ENCODE results near the gene VWF.

VWF gene

GRCh38 chr12:5945071-5946008 lies 179.1 kb downstream of the VWF start, which contains the start of gene ANO2:
Gene ANO2 (minus strand): TSS chr12:5945259. CDS start chr12:5945217, 42 bp downstream.
- no peak for DNase-seq

DNA sequence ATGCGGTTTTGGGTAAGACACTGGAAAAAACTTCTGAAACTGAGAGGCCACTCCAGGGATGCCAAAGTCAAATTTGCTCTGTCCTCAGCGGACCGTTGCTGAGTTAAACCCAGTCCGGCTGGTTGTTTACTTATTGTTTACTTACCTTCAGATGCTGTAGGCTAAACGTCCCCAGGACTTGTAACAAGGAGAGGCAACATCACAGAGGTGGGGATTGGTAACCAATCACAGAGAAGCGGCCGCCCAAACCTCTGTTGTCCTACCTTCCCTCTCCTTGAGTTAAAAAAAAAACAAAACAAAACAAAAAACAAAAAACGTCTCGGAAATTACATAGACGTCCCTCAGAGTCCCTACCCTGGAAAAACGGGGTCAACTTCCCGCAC lies 179.8 kb downstream of the VWF start:
- DNase-seq, result no peak

DNA sequence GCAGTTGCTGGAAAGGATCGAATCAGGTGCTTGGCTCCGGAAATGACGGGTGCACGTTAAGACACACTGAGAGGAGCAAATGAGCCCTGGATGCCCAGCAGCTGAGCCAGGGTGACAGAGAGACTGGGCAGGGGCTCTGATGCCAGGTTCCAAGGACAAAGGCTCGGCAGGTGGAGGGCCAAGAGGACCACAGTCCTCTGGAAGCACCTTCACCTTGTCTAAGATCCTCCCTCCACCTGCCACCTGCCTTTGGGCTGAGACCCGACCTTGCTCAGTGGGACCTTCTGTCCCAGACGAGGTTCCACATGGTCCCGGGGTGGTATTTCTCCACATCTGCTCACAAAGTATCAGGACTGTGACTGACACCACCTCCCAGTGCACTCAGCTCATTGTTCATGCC lies 180.4 kb downstream of the VWF start:
- DNase-seq, result no peak

DNA sequence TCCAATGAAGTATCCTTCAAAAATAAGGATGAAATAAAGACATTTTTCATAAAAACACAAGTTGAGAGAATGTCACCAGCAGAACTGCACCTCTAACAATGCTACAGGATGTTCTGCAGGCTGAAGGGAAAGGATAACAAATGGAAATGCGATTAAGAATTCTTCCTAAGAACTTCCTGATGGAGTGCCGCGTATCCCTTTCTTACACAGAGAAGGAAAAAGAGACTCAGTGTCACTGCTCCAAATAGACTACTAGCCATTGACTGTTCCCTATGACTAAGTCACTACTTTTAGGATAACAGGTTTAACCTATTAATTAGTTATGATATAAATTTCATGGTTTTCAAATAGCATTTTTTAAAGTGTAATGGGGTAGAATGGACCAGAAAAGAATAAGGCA lies 182.6 kb downstream of the VWF start:
- no peak for DNase-seq

- DNase-seq, result no peak
Observed at GRCh38 chr12:5927732-5928516, 196.5 kb downstream of the VWF start.

DNA sequence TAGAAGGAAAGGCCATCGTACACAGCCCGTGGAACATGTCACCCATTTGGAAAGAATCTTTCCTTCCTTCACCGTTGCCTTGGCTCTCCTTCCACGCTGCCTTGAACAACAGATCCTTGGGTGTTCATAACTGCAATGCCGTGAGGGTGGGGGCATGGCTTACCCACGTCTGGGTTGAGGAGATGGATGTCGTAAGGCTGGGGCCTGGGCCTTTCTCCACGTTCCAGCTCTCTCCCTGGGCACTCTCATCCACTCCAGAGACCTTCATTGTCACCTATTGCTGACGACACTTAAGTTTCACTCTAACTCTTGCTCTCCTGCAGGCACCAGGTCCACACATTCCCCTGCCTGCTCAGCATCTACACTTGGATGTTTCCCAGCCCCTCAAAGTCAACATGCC lies 198.8 kb downstream of the VWF start:
- no peak for DNase-seq

- DNase-seq, result no peak
Observed at GRCh38 chr12:5924342-5924741, 200.1 kb downstream of the VWF start.

- no peak for DNase-seq
Observed at GRCh38 chr12:5923751-5924150, 200.7 kb downstream of the VWF start.

GRCh38 chr12:5923043-5923605 lies 201.3 kb downstream of the VWF start:
- DNase-seq, result no peak

DNA sequence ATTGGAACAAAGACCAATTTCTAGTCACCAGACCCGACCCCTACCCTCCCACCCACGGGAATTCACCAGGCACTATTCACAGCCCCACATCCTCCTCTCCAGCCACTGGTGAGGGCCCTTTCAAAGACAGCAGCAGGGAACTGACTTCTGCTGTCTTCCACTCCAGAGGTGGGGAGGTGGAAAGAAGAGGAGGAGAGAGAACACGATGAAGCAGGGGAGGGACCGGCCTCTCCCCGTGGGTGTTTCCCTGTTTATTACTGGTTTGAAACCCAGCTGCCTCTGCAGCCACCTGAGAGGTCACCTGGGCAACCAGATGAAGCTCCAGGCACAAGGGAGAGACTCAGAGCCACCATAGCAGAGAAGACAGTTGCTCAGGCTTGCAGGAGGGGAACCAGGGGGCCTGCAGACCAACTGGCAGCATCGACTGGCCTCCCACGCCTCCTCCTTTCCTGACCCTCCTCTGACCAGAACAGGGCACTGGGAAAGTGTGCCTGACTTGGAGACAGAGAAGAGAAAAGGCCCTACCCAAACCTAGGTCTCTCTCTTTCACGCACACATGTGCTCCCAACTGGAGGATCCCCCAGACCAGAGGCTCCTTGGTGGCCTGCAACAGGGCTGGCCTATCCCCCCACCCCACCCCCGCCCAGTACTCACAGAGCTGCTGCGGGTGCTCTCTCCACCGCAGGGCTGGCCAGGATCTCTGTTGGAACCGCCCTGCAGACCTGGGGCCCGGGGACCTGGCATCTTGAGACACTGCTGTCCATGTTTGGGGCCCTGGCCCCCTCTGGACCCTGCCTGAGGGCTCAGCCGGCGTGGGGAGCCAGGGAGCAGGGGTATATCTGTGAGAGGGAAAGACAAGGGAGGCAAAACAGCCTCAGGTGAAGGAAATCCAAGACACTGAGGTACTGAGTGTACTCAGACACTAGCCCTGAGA lies 202.2 kb downstream of the VWF start:
- no peak for DNase-seq

GRCh38 chr12:5921027-5921909 lies 203.2 kb downstream of the VWF start:
- DNase-seq, result no peak

DNA sequence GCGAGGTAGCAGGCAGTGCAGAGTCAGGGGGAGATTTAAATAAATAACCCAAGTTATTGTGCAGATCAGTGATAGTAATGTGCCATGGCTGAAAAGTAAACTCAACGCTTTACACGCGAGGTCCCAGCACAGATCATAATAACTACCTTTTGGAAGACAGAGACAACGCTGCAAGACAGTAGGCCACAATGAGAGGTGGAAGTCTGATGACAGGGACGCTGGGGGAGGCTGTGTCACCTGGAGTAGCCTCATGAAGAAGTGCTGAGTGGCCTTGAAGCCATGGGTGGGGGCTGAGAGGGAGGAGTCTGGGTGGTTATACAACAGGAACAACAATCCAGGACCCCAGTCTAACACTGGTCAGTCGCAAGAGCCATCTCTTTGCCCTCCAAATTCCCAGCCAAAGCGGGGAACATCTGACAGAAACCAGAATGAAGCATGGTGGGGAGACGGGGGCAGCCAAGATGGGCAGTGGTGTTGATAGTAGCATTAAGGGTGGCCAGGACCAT lies 207.6 kb downstream of the VWF start:
- no peak for DNase-seq

DNA sequence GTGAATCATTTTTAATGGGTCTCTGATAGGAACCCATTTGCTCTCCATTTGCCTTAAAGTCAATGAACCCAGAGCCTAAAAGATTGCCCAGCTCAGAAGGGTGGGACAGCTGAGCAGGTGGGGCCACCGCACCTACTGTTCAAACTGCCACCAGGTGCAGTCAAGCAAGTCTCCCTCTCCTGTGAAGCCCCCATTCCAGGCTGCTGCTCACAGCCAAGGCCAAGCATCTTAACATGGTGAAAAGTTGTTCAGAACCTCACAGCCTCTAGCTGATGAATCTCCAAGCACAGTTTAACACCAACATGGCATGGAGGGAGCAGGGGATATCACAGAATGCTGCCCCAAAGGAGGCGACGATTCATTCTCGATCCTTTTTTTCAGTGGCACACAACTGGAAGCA lies 209.0 kb downstream of the VWF start:
- DNase-seq, result no peak

DNA sequence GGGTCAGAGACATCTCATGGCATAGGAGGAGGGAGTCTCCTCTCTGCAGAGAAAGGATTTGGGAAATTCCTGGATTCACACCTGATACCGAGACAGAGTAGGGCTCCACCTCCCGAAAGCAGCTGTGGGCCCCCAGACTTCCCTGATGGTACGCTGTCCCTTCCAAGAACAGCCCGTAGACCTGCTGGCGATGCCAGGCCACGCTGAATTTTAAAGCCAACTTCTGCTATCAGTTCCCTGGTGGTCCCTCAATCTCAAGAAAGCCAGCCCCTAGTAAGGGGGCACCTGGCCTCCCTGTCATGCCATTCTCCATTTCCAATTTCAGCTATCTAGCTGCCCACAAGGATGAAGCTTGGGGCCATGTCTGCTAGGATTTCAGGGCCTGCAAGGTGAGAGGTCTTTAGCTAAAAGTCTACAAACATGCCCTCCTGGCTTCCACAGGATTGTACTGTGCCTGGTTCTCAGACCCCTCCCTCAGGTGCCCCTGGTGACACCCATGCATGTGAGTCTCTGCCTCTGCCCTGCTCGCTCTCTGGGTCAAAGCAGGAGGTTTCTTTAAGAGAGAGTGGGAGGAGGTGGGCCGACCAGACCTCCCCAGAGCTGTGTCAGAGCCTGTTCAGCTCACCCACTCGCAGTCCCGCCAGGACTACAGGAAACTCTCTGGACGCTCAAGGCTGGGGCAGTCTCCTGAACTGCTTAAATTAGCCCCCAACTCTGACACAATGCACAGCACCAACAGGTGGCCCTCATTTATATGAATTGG lies 209.9 kb downstream of the VWF start:
- no peak for DNase-seq

DNA sequence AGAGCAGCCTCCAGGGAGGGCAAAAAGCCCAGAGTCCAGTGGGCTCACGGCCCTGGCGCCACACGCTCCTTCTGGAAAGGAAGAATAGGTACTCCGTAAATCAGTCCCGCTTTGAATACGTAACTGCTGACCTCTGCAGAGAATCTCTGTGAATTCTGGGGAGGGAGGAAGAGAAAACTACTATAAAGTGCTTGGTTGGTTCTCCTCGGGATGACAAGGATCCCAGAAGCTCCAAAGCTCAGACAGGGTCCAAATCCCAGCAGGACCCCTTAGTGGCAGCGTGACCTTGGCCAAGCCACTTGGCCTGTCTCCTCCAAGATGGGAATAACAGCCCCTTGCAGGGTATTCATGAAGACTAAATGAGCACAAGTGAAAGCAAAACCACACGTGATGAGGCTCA lies 211.1 kb downstream of the VWF start:
- no peak for DNase-seq

GRCh38 chr12:5912437-5913334 lies 211.8 kb downstream of the VWF start:
- DNase-seq, result no peak

GRCh38 chr12:5912011-5912410 lies 212.5 kb downstream of the VWF start:
- no peak for DNase-seq

DNA sequence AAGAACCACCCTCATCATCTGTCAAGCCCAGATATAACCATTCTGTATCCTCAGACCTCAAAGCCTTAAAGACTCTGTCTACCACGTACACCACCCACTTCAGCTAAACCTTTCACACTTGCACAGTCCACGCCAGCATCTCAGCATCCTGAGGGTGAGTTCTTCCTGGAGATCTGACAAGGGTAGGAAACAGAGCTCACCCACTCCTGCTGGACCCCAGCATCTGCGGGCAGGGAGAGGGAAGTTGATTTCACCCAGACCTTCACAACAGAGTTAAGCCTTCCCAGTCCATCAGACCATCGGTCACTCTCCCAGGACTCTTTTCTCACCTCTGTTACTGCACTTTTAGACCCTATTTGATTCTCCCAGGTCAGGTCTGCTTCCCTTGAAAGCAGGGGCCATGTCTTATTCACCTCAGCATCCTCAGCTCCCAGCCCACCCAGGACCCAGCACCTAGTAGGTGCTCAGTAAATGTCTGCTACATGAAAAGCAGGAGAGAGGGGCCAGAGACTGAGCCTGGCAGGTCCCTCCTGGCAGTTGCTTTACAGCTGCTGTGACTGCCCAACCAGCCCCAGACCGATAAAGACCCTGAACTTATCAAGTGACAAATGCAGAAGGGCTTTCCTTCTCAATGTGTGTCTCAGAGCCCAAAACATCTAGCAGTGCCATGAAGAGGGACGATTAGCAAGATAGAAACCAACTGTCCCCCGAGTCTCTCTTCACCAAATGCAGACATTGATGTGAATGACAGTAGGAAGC lies 213.5 kb downstream of the VWF start:
- DNase-seq, result no peak

GRCh38 chr12:5909560-5909959 lies 214.9 kb downstream of the VWF start:
- DNase-seq, result no peak

Data from effector CD4-positive, alpha-beta T cell (primary cell).